Ovary (tissue), 9 donors: Measurements from ENCODE around the gene FHAD1. TPM values are rescaled to one million over a fixed set of nuclear protein-coding genes. Genes with fewer than 3 reads are reported as not detected.

Experiments used
- DNase-seq, 5 donors: peaks; one replicate each; pipeline ENCODE4 v3.0.0-alpha.2; 2019 to 2020
- H3K27ac ChIP-seq, 2 donors: fragments of 200-600 bp; one replicate each; pipeline versions ENCODE4 v1.5.1 to v1.8.0; 2019 to 2022
- H3K27me3 ChIP-seq: fragments of 200-600 bp; one replicate; pipeline ENCODE4 v1.8.0; 2022
- H3K36me3 ChIP-seq: fragments of 200-600 bp; sonication (generic); one replicate; pipeline ENCODE4 v1.5.1; 2019
- H3K4me1 ChIP-seq: one replicate; pipeline ENCODE4 v1.8.1; 2013; ENCODE audit warnings: mild to moderate bottlenecking, moderate library complexity; ENCODE audit not compliant: insufficient read depth
- H3K4me3 ChIP-seq: fragments of 200-600 bp; sonication (generic); one replicate; pipeline ENCODE4 v1.5.1; 2017
- H3K9me3 ChIP-seq, 2 donors: fragments of 200-600 bp in 1 of 2; sonication (generic) in 1 of 2; one replicate each; pipeline versions ENCODE4 v1.5.1 to v1.8.1; 2013 to 2019; ENCODE audit warnings: mild to moderate bottlenecking in 1 of 2, moderate library complexity in 1 of 2
- EP300 ChIP-seq: sonication (generic); formaldehyde crosslinking; IDR thresholded peaks from one replicate; pipeline ENCODE4 v1.6.1; 2017; ENCODE audit warnings: antibody characterized with exemption
- POLR2A ChIP-seq: fragments of 450-650 bp; IDR thresholded peaks from one replicate; pipeline ENCODE4 v1.6.1; 2017; ENCODE audit warnings: antibody characterized with exemption, mild to moderate bottlenecking, moderate library complexity
- WGBS, 3 donors: extraction: QIAGEN DNeasy Blood & Tissue Kit in 1 of 3; methylation state at CpG; one replicate each; pipeline versions ENCODE4 v1.1.5 to v1.1.7; 2013 to 2017; 5-methylcytosine and 5-hydroxymethylcytosine counted together
- intact Hi-C, 4 donors: fragments of 100-400 bp; cut with DNase I; formaldehyde crosslinking; loops; one replicate each; pipeline versions ENCODE4 v1.11.0 to v1.15.1; 2022 to 2023
- polyA plus RNA-seq, 2 donors: library from polyadenylated mRNA; stranded (reverse); fragments of 200-250 nt in 1 of 2; fragments of 350-450 nt in 1 of 2; fragmentation: Illumina TruSeq in 1 of 2; extraction: RNeasy Lipid Tissue Mini Kit (QIAGEN cat#74804) in 1 of 2; gene quantifications; one replicate each; pipeline ENCODE4 v1.2.3, GENCODE V29; 2013 to 2014
- total RNA-seq, 7 donors: library from RNA; depleted of rRNA in 2 of 7; stranded (reverse); fragments of >200 nt in 2 of 7; fragmentation: NEBNext Ultra II Directional in 3 of 7; extraction: Animal tissue kit (Norgen Biotek cat#: 25700) in 3 of 7; gene quantifications; one replicate each; pipeline versions ENCODE4 v1.1.0 to v1.2.4, GENCODE V29; 2016 to 2023
- TF ChIP-seq, protein P1 (sequence below), 3 donors: fragments of 450-650 bp in 2 of 3; fragments of 200-600 bp in 1 of 3; IDR thresholded peaks; one replicate each; pipeline versions ENCODE4 v1.5.1 to v1.8.0; 2016 to 2022; ENCODE audit warnings: antibody characterized with exemption in 3 of 3, mild to moderate bottlenecking in 1 of 3
- donor health status: DM: no; HTN: no; CAD: no; lungs with moderate emphysema.
- donor health status: DM: no; HTN: no; CAD: no.
- donor health status: Bipolar disorder and iron deficiency.
- donor health status: DM: yes; HTN: yes; CAD: no.
- donor health status: DM: no; HTN: no; CAD: no.
- donor health status: DM: yes; HTN: yes; CAD: no.

The FHAD1 gene
- total and polyA plus RNA-seq, 9 donors: 0.40 to 23.0 (median 1.4) TPM

- no peak overlapping the region for H3K4me3 ChIP-seq
Observed at GRCh38 chr1:15262003-15262377, 15.0 kb downstream of the FHAD1 start.

GRCh38 chr1:15262706-15263105, 15.7 kb downstream of the FHAD1 start:
- Histone ChIP-seq H3K4me1 (peaks cover 15% of the 10 kb centered on the region), H3K27ac (no peak overlapping the region), H3K9me3 (no peaks in the 10 kb centered on the region), H3K4me3 (no peak overlapping the region), H3K36me3 (no peaks in the 10 kb centered on the region), H3K27me3 (no peaks in the 10 kb centered on the region)
- intact Hi-C loops: loop anchor here in 1 of 4 donors (5.0 kb wide), 1 partner anchor 105 kb away; no protein-coding TSS in a partner anchor
- no peak for DNase-seq
- TF ChIP-seq EP300: no peak
- TF ChIP-seq POLR2A: no peak
- TF ChIP-seq, protein P1, sequence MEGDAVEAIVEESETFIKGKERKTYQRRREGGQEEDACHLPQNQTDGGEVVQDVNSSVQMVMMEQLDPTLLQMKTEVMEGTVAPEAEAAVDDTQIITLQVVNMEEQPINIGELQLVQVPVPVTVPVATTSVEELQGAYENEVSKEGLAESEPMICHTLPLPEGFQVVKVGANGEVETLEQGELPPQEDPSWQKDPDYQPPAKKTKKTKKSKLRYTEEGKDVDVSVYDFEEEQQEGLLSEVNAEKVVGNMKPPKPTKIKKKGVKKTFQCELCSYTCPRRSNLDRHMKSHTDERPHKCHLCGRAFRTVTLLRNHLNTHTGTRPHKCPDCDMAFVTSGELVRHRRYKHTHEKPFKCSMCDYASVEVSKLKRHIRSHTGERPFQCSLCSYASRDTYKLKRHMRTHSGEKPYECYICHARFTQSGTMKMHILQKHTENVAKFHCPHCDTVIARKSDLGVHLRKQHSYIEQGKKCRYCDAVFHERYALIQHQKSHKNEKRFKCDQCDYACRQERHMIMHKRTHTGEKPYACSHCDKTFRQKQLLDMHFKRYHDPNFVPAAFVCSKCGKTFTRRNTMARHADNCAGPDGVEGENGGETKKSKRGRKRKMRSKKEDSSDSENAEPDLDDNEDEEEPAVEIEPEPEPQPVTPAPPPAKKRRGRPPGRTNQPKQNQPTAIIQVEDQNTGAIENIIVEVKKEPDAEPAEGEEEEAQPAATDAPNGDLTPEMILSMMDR (IDR thresholded peaks at IDR 0.05): no peak
- WGBS, 3 donors: 82 to 85% (median 82%) methylated on average over 5 of the region's 5 CpGs

More at GRCh38 chr1:15262003-15262377, 15.0 kb downstream of the FHAD1 start:
- H3K9me3 ChIP-seq: no peaks in the 10 kb centered on the region
- H3K36me3 ChIP-seq: no peaks in the 10 kb centered on the region
- intact Hi-C loops: loop anchor here in 1 of 4 donors (5.0 kb wide), 1 partner anchor 105 kb away; no protein-coding TSS in a partner anchor
- WGBS, 3 donors: 93 to 96% (median 94%) methylated on average over 2 of the region's 2 CpGs
- peak in 1 of 5 donors; percentile 3 for DNase-seq
- H3K27ac ChIP-seq: no peak overlapping the region
- H3K27me3 ChIP-seq: no peaks in the 10 kb centered on the region
- H3K4me1 ChIP-seq: peaks cover 15% of the 10 kb centered on the region
- TF ChIP-seq EP300 (no peak), POLR2A (no peak)
- TF ChIP-seq, protein P1 (IDR thresholded peaks at IDR 0.05): no peak

DNA sequence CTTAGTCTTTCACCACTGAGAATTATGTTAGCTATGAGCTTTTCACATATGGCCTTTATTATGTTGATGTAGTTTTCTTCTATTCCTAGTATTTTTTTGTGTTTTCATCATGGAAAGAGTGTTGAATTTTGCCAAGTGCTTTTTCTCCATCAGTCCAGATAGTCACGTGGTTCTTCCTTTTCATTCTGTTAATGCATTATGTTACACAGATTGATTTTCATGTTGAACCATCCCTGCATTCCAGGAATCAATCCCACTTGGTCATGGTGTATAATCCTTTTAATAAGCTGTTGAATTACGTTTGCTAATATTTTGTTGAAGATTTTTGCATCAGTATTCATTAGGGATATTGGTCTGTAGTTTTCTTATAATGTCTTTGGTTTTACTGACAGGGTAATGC, 17.7 kb downstream of the FHAD1 start:
- 76 to 90% (median 81%) methylated on average over 2 of the region's 2 CpGs for WGBS, 3 donors
- intact Hi-C loops: loop anchor here in 1 of 4 donors (5.0 kb wide), 1 partner anchor 107 kb away; no protein-coding TSS in a partner anchor
- H3K27ac ChIP-seq: no peak overlapping the region

DNA sequence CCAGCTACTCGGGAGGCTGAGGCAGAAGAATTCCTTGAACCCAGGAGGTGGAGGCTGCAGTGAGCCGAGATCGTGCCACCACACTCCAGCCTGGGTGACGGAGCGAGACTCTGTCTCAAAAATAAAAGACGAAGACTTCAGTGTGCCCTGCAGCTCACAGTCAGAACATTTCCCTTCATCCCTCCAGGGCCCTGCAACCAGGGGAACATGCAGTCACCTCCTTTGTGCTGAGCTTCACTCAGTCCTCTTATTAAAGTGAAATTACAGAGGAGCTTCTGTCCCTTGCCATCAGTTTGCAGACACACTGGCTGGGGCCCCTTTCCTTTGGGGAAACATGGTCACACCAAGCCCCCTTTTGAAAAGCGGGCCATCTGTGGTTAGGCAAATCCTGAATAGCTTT, 24.2 kb downstream of the FHAD1 start:
- no peaks in the 10 kb centered on the region for H3K27me3 ChIP-seq
- no peaks in the 10 kb centered on the region for H3K9me3 ChIP-seq
- no peak overlapping the region for H3K27ac ChIP-seq
- TF ChIP-seq, protein P1 (IDR thresholded peaks at IDR 0.05): no peak
- TF ChIP-seq POLR2A (no peak), EP300 (no peak)
- intact Hi-C loops: loop anchor here (5.0 to 10.0 kb wide), 3 partner anchors 119 to 346 kb away; partner anchors contain the start of gene TMEM51 (in 3 of the 4)
- H3K4me3 ChIP-seq: no peak overlapping the region
- DNase-seq: no peak
- 89 to 95% (median 94%) methylated on average over 7 of the region's 7 CpGs for WGBS, 3 donors
- no peaks in the 10 kb centered on the region for H3K36me3 ChIP-seq
- H3K4me1 ChIP-seq: peaks cover 1% of the 10 kb centered on the region

More for the DNA sequence above, 17.7 kb downstream of the FHAD1 start:
- Histone ChIP-seq H3K36me3 (no peaks in the 10 kb centered on the region), H3K4me1 (peaks cover 12% of the 10 kb centered on the region), H3K27me3 (no peaks in the 10 kb centered on the region), H3K9me3 (no peaks in the 10 kb centered on the region), H3K4me3 (no peak overlapping the region)
- no peak for TF ChIP-seq POLR2A
- TF ChIP-seq, protein P1 (IDR thresholded peaks at IDR 0.05): no peak
- TF ChIP-seq EP300: no peak
- DNase-seq: no peak
